Nephron (organoid): ENCODE measurements around the gene PAQR6.
A peak's percentile ranks its signal among the peaks of the same experiment; 100 is the strongest.

ENCODE experiments used
- H3K27ac Mint-ChIP-seq, 3 experiments: 2 replicates each; pipeline ENCODE4 v1.8.0; 2020; ENCODE audit warnings: mixed read lengths in 3 of 3, mild to moderate bottlenecking in 2 of 3, moderate library complexity in 1 of 3
- H3K27me3 Mint-ChIP-seq: 2 replicates; pipeline ENCODE4 v1.8.0; 2021; ENCODE audit warnings: low read depth, mild to moderate bottlenecking, moderate library complexity, mixed read lengths
- H3K36me3 Mint-ChIP-seq: 2 replicates; pipeline ENCODE4 v1.8.0; 2020; ENCODE audit warnings: low read depth, mixed read lengths
- H3K4me1 Mint-ChIP-seq: 2 replicates; pipeline ENCODE4 v1.8.0; 2020; ENCODE audit warnings: mixed read lengths
- H3K4me3 Mint-ChIP-seq, 3 experiments: 2 replicates each; pipeline ENCODE4 v1.8.0; 2020; ENCODE audit warnings: mild to moderate bottlenecking in 3 of 3, mixed read lengths in 3 of 3, moderate library complexity in 2 of 3
- H3K9me3 Mint-ChIP-seq: 2 replicates; pipeline ENCODE4 v1.8.0; 2020; ENCODE audit warnings: mixed read lengths
- TF ChIP-seq, protein P1 (sequence below), 3 experiments: fragments of 200-600 bp; sonication (generic); IDR thresholded peaks; one replicate each; pipeline ENCODE4 v1.5.0; 2021; ENCODE audit warnings: antibody characterized with exemption in 3 of 3; ENCODE audit not compliant: unreplicated experiment in 3 of 3

PAQR6 gene

DNA sequence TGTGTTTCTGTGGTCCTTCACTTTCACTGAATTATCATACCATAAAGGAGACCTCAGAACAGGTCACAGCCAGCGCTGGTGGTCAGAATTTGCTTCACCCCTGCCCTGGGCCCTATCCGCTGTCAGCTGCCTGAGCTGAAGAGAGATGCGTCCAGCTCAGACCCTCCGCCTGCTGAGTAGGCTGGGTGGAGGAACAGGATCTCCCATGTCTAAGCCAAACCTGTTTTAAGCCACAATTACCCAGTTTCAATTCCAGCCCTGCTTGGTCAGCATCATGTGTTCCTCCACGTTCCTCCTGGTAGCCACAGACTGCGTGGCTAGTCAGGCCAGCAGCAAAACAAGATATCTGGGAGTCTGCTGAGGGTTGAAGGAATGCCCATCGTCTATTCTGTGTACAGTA lies 19.4 kb downstream of the PAQR6 start:
- Mint-ChIP-seq H3K27me3 (no peaks in the 10 kb centered on the region), H3K4me1 (peaks cover 14% of the 10 kb centered on the region), H3K36me3 (peaks cover 34% of the 10 kb centered on the region), H3K9me3 (no peaks in the 10 kb centered on the region), H3K4me3 (no peak overlapping the region), H3K27ac (no peak overlapping the region)
- TF ChIP-seq, protein P1, sequence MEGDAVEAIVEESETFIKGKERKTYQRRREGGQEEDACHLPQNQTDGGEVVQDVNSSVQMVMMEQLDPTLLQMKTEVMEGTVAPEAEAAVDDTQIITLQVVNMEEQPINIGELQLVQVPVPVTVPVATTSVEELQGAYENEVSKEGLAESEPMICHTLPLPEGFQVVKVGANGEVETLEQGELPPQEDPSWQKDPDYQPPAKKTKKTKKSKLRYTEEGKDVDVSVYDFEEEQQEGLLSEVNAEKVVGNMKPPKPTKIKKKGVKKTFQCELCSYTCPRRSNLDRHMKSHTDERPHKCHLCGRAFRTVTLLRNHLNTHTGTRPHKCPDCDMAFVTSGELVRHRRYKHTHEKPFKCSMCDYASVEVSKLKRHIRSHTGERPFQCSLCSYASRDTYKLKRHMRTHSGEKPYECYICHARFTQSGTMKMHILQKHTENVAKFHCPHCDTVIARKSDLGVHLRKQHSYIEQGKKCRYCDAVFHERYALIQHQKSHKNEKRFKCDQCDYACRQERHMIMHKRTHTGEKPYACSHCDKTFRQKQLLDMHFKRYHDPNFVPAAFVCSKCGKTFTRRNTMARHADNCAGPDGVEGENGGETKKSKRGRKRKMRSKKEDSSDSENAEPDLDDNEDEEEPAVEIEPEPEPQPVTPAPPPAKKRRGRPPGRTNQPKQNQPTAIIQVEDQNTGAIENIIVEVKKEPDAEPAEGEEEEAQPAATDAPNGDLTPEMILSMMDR (IDR thresholded peaks at IDR 0.05; ENCODE audit: unreplicated experiment in 3 of 3) = no peak

DNA sequence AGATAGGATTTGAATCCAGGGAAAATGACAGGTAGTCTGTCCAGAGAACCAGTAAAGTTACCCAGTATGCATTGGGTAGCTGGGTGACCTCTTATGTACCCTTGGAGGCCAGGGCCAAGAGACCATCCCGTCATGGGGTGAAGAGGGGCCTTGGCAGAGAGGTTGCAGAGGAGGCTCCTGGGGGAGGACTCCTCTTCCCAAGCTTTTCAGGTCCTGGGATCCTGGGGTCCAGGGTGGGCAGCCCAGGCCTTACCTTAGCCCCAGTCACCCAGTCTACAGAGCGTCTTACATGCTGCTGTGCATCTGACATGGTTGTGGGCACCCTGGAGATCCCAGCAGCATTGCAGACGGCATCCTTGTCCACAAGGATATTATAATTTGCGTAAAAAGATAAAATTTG lies 21.1 kb downstream of the PAQR6 start:
- TF ChIP-seq, protein P1 (IDR thresholded peaks at IDR 0.05; ENCODE audit: unreplicated experiment in 3 of 3) = no peak
- no peaks in the 10 kb centered on the region for H3K27me3 Mint-ChIP-seq
- H3K9me3 Mint-ChIP-seq = no peaks in the 10 kb centered on the region
- no peak overlapping the region for H3K27ac Mint-ChIP-seq
- H3K4me3 Mint-ChIP-seq = no peak overlapping the region
- H3K4me1 Mint-ChIP-seq = peaks cover 14% of the 10 kb centered on the region
- H3K36me3 Mint-ChIP-seq = peaks cover 43% of the 10 kb centered on the region

DNA sequence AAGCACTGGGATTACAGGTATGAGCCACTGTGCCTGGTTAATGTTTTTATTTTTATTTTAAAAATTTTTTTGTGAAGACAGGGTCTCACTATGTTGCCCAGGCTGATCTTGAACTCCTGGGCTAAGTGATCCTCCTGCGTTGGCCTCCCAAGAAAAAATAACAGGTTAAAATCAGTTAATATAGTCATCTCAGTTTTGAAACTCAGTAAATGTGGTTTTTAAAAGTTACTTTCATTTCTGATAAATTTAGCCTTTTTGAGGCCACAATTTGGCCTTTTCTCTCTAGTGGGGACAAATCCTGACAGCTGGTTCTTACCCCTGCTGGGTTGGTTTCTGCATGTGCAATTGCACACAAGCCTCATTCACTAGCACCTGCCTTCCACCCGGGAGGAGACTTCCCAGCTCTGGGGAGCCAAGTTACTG lies 21.7 kb downstream of the PAQR6 start:
- TF ChIP-seq, protein P1 (IDR thresholded peaks at IDR 0.05; ENCODE audit: unreplicated experiment in 3 of 3) = no peak
- H3K27ac Mint-ChIP-seq = no peak overlapping the region
- peaks cover 14% of the 10 kb centered on the region for H3K4me1 Mint-ChIP-seq
- no peaks in the 10 kb centered on the region for H3K27me3 Mint-ChIP-seq
- H3K4me3 Mint-ChIP-seq = no peak overlapping the region
- peaks cover 48% of the 10 kb centered on the region for H3K36me3 Mint-ChIP-seq
- H3K9me3 Mint-ChIP-seq = no peaks in the 10 kb centered on the region

DNA sequence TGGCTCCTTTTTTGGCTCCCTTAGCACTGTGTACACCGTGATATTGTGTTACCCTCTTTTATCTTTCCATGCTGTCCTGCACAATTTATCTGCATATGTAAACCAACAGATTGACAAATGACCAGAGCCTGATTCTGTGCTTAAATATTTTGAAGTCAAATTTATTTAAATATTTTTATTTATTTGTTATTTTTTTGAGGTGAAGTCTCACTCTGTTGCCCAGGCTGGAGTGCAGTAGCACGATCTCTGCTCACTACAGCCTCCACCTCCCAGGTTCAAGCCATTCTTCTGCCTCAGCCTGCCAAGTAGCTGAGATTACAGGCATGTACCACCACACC lies 22.2 kb downstream of the PAQR6 start:
- H3K4me1 Mint-ChIP-seq = peaks cover 14% of the 10 kb centered on the region
- peak overlapping the region; percentile 7 to 34 (median 22) for H3K27ac Mint-ChIP-seq
- peaks cover 51% of the 10 kb centered on the region for H3K36me3 Mint-ChIP-seq
- no peaks in the 10 kb centered on the region for H3K27me3 Mint-ChIP-seq
- H3K9me3 Mint-ChIP-seq = no peaks in the 10 kb centered on the region
- no peak overlapping the region for H3K4me3 Mint-ChIP-seq
- TF ChIP-seq, protein P1 (IDR thresholded peaks at IDR 0.05; ENCODE audit: unreplicated experiment in 3 of 3) = peak in 1 of 3 experiments; percentile 7

DNA sequence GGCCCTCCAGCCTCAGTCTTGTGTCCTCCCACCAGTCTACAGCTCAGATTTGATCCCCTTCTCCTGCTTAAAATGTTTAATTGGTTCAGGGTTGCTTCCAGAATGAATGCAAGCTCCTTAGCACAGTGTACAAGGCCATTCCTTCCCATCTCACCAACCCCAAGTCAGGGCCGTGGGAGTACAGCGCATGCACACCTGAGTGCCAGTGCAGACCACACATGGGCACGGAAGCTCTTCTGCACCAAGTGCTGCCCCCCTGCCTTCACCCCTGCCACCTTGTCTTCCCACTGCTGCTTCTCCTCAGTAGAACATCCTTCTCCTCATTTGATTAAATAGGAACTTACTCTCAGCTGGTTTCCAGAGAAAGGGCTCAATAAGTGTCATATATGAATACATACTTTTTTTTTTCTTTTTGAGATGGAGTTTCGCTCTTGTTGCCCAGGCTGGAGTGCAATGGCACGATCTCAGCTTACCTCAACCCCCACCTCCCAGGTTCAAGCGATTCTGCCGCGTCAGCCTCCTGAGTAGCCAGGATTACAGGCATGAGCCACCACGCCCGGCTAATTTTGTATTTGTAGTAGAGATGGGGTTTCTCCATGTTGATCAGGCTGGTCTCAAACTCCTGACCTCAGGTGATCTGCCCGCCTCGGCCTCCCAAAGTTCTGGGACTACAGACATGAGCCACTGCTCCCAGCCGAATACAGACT lies 25.7 kb downstream of the PAQR6 start:
- no peak overlapping the region for H3K27ac Mint-ChIP-seq
- H3K4me3 Mint-ChIP-seq = no peak overlapping the region
- H3K36me3 Mint-ChIP-seq = peaks cover 51% of the 10 kb centered on the region
- TF ChIP-seq, protein P1 (IDR thresholded peaks at IDR 0.05; ENCODE audit: unreplicated experiment in 3 of 3) = no peak
- H3K4me1 Mint-ChIP-seq = peaks cover 8% of the 10 kb centered on the region
- H3K9me3 Mint-ChIP-seq = no peaks in the 10 kb centered on the region
- no peaks in the 10 kb centered on the region for H3K27me3 Mint-ChIP-seq

DNA sequence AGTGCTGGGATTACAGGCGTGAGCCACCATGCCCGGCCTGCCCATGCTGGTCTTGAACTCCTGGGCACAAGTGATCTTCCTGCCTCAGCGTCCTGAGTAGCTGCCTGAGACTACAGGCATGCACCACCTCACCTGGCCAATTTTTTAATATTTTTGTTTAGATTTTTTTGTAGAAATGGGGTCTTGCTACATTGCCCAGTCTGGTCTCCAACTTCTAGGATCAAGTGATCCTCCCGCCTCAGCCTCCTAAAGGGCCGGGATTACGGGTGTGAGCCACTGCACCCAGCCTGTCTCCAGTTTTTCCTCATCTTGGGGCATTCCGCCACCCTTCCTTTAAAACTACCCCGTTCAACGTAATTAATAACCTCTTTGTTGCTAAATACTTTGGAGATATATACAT lies 27.6 kb downstream of the PAQR6 start:
- no peaks in the 10 kb centered on the region for H3K4me1 Mint-ChIP-seq
- TF ChIP-seq, protein P1 (IDR thresholded peaks at IDR 0.05; ENCODE audit: unreplicated experiment in 3 of 3) = no peak
- H3K4me3 Mint-ChIP-seq = no peak overlapping the region
- H3K27ac Mint-ChIP-seq = no peak overlapping the region
- H3K9me3 Mint-ChIP-seq = no peaks in the 10 kb centered on the region
- peaks cover 47% of the 10 kb centered on the region for H3K36me3 Mint-ChIP-seq
- H3K27me3 Mint-ChIP-seq = no peaks in the 10 kb centered on the region
